ENCODE data around the gene PARP8.
"Not testable (repeated sequence)": the region's sequence is repeated elsewhere in the genome, so short reads cannot be mapped to it uniquely, and the experiment has no call there.

Gene PARP8

DNA sequence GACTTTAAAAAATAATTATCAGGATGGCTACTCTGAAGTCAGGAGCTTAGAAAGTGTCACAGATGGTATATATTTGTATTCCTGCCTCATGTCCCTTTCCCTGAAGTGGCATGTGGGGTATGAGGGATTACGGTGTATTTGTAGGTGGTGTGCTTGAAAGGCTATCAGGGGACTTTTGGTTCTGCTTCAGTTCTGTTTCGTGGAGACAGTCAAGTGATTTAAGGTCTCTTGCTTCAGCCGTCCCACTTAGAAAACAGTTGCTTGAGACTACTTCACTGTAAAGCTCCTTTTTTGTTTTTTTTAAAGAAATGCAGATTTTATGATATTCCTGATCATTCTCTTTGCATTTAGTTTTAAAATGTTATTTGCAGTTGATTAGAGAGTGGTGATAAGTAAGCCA, 18.3 kb downstream of the PARP8 start:
- no peak for DNase-seq

DNA sequence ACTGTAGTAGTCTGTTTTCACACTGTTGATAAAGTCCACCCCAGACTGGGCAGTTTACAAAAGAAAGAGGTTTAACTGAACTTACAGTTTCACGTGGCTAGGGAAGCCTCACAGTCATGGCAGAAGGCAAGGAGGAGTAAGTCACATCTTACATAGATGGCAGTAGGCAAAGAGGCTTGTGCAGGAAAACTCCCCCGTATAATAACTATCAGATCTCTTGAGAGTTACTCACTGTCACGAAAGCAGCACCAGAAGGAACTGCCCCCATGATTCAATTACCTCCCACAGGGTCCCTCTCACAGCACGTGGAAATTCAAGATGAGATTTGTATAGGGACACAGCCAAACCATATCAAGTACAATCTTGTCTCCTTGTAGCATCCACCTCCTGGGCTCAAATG, 21.1 kb downstream of the PARP8 start:
- DNase-seq = no peak

DNA sequence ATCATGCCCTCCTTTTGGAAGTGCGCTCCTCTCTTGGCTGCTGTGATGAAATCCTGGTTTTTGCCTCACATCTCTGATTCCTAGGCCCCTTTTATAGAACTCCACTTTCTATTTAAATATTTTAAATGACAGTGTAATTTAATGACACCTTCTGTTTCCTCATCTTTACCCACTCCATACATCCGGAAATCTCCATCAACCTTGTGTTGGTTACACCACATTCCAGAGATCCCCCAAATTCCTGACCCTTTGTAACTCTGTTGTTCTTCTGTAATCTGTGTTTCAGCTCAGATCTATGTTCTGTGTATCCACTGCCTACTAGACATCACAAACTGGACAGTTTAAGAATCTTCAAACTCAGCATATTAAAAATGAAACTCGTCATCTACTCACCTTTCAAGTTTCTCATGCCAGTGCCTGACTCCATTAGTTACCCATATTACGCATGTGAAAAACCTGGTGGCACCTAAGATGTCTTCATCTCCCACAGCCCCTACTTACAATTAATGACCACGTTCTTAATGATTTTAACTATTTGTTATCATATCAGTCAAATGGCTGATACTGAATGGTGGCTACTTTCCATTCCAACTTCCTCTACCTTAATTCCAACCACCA, 25.1 kb downstream of the PARP8 start:
- no peak for DNase-seq

DNA sequence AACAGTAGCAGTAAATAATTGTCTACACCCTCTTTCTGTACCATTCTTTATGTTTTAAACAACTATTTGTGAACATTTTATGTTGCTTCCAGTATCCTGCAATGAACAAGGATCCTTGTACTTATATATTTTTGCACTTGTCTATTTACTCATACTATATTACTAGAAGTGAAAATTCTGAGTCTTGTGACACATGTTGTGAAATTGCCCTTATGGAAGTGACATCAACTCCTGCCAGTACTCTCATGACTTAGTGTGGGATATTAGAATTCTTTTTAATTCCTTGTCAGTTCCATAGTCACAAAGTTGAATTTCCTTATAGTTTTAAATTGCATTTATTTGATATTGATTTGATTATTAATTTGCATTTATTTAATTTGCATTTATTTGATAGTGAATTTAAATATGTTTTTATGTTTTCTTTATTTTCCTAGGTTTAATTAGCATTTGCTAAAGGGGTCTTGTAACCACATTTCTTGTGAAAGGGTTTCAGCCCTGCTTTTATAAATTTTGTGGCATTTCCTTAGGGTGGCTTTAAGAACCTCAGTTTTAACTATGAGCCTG, 27.7 kb downstream of the PARP8 start:
- DNase-seq = no peak

DNA sequence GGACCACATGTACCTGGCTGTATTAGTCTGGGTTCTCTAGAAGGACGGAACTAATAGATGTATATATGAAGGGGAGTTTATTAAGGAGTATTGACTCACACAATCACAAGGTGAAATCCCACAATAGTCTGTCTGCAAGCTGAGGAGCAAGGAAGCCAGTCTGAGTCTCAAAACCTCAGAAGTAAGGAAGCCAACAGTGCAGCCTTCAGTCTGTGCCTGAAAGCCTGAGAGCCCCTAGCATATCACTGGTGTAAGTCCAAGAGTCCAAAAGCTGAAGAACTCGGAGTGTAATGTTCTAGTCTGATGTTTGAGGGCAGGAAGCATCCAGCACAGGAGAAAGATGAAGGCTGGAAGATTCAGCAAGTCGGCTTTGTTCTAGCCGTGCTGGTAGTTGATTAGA, 28.2 kb downstream of the PARP8 start:
- DNase-seq = not testable (repeated sequence)

DNA sequence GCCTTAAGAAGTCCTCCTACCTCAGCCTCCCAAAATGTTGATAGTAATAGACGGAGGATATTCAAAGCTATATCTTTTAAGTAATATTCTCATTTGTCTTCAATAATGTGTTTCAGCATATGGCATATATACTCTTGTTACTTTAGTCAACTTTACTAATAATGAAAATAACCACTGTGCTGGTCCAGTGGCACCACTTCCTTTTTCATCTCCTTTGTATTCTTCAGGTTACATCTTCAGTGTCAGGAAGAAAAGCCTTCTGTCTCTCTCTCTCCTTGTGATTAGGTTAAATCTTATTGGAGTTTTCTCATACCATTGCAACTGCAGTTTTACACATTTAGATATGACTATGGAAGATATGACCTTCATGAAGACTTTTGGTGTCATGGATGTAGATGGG, 31.3 kb downstream of the PARP8 start:
- no peak for DNase-seq

DNA sequence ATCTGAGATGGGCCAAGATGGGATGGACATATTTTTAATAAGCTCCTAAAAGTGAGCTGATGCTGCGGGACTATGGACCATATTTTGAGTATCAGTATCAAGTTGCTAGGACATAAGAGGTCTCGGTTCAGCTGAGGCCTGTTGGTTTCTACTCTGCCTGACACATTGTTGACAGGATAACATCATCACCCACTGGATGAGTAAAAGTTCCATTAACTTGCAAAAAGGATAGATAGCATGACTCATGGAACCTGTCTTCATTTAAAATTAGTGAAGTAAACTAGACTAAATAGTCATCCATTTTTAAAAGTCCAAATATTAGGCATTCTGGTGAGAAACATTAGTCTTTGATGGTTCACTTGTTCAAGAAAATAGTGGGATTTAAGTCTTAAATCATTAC, 33.3 kb downstream of the PARP8 start:
- DNase-seq = no peak

DNA sequence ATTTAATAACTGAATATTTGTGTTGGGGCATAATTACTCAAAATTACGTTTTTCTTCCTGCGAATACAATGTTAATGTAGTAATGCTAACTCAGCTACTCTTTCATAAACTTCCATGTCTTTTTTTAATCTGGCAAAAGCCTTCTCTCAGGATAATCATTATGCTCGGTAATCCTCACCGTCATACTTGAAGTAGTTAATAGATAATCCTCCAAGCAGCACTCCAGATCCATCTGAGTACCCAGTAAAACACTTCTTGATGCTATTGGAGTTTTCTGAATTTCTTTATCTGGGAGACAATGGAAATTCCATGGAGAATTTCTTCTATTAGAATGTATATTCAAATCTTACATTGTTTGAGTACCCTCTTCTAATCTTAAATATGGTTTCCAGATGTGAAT, 34.3 kb downstream of the PARP8 start:
- DNase-seq = no peak

DNA sequence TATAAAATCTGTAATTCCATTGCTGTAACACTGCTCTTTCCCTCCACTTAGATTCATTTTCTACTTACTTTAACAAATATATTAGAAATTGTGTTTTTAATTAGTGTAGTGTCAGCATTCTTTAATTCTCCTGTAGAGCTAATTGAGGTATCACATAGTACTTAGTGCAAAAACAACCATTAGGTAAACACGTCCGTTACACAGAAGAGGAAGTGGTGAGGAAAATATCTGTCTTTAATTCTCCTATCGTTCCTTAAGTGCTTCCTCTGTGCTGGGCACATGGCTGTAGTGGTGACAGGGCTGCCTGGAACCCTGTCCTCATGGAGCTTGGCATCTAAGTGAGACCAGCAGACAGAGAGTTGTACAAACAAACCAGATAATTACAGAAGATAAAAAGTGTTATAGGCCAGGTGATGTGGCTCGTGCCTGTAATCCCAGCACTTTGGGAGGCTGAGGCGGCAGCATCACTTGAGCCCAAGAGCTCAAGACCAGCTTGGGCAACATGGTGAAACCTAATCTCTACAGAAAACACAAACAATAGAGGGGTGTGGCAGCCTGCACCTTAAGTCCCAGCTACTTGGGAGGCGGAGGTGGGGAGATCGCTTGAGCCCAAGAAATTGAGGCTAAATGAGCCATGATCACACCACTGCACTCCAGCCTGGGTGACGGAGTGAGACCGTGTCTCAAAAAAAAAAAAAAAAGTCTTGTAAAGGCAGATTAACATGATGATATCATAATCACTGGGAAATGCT, 36.4 kb downstream of the PARP8 start:
- no peak for DNase-seq

DNA sequence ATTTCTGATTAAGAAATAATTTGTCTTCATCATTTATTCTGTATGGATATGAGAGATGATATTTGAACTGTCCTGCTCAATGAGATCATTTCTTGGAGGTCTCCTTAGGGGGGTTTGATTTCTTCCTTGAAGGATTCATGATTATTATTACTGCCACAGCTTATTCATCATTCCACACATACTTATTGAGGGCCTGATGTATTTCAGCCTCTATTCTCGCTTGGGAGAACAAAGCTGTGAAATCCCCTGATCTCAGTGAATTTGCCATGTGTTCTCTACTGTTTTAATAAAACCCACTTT, 36.9 kb downstream of the PARP8 start:
- no peak for DNase-seq

DNA sequence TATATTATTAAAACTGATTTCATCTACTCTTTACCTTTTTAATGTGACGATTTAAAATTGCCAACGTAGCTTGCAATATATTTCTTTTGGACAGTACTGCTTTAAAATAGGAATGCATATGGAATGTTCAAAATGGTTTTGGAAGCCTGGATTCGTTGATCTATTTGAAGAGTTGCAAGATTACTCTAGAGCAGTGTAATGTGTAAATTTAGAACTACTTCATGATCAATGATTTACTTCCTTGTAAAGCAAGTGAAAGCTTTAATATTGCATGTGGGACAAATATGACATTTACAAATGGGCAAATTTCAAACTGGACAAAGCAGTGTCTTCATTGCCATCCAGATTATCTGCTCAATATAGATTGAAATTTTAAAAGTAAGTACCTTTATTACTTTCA, 38.3 kb downstream of the PARP8 start:
- DNase-seq = no peak

DNA sequence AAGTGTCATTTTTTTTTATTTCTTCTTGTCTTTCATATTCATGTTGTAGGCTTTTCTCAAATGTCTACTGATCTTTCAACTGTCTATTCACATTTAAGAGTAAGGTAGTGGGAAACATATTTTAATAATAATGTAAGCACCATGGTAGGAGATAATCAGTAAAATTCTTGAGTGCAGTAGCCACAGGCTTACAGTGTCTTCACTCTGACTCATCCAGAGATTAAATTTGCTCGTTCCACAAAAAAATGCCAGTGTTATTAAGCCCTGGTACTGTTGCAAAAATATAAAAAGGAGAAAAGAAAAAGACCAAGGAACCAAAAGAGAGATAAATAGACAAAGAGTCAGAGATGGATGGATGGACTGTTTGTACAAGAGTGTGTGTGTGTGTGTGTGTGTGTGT, 43.0 kb downstream of the PARP8 start:
- DNase-seq = no peak

DNA sequence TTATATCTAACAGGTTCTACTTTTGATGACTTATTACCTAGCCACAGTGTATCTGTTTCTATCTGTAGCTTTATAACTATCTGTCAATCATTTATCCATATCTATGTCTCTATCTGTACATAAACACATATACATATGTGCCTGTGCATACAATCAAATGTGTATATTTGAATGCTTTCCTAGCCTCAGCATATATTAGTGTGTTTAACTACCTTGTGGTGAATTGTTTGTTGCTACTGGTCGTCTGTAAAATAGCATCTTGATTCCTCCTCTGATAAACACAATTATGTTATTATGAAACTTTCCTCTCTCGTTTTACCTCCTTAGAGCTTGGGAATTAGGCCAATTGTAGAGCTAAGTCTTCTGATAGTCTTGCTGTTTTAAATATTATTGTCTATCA, 44.4 kb downstream of the PARP8 start:
- DNase-seq = no peak

DNA sequence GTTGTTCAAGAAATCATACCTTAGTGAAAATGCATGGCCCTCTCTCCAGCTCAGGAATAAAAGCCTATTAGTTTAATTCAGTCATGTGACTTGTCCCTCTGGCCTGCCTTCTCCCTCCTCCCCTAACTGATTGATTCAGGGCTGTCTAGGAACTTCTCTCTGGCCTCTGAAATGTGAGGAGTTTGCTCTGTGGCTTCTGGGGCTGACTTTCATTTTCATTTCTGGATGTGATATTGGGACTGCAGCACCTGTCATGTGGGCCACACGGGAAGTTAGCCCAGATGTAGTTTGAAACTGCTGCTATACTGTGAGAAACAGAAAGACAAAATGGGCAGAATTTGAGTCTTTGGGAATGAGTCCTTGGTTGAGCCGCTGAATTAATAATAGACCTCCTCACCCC, 44.8 kb downstream of the PARP8 start:
- DNase-seq = peak in 2 of 56 donors; percentile 3 to 22

DNA sequence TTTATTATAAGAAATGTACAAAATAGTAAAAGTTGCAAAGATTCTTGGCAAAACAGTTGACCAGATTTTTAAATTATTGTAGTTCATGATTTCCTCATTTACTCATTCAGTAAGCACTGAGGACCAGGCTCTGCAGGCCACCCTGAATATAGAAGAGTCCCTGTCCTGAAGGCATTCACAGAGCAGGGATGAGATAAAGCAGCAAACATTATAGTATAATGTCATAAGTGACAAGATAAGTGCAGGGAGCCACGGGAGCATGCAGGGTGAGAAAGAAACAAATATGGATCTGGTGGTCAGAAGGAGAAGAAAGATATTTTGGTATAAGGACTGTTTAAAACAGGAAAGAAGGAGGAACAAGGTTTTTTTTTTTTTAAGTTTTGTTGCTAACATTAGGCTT, 46.0 kb downstream of the PARP8 start:
- no peak for DNase-seq

DNA sequence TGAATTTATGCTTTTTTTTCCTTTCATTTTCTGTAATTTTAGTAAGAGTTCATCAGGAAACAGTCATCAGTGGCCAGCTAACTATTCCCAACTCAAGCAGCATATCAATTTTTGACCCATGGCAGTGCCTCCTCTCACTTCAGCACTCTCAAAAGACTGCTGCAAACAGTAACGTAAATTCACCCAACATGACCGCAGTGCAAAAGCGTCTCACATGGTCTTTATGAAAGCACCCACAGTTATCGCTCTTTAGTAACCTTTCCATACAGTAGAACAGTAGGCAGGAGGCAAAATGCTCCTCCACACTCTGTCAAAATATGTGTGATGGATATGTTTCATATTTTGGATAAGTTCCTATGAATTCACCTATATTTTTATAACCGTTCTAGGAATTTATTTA, 48.6 kb downstream of the PARP8 start:
- DNase-seq = no peak

DNA sequence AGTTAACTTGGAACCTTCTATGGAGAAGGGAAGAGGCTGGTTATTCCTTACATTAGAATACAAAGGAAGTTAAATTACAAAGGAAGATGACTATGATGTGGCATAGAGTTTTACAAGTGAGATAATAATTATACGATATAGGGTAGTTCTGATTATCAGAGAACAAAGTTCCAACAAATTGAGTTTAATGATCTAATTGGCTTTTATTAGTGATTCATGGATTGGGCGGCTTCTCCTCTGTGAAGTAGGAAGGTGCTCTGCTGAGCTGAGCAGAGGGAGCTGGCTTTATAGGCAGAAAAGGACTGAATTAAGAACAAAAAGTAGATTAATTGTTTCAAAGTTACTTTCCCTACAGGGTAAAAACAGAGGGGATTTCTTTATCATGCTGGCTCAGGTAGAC, 49.7 kb downstream of the PARP8 start:
- no peak for DNase-seq

DNA sequence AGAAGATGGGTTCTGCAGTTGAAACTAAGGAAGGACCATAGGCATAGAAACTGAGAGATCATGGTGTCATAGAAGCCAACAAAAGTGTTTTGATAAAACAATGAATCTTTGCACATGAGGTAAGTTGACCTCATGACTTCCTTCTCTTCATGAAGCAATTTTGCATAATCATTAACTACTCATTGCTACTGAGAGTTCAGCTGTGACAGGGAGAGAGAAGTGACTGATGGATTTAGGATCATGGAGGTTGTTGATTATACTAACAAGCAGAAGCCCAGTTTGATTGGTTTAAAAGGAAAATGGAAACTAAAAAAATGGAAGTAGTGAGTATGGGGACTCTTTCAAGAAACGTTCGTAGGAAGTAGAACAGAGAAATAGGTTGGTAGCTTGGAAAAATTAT, 51.2 kb downstream of the PARP8 start:
- DNase-seq = no peak

DNA sequence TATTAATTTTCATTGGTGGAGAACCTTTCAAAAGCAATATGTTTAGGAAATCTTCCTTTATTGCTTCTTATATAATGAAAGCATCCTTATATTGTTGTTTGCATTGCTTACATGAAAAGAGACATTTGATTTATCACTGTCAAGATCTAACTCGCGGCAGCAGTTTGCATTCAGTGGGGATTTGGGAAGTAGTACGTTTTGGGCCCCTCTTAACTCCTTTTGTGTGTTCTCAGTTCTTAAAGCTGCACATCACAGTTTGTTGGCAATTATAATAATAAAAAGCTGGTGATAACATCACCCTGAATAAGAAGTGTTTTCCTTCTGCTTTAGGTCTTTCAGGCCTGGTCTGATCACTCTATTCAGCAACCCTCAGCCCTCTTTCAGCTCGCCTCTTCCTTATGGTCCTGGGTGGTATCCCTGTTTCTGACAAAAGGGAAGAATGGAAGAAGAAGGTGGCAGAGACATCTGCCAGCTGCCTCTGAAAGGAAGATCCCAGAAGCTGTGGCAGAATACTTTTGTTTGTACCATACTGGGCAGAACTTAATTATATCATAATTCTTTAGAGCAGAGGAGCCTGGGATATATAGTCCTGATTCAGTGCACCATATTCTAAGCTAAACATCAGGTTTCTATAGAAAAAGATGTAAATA, 53.7 kb downstream of the PARP8 start:
- no peak for DNase-seq

DNA sequence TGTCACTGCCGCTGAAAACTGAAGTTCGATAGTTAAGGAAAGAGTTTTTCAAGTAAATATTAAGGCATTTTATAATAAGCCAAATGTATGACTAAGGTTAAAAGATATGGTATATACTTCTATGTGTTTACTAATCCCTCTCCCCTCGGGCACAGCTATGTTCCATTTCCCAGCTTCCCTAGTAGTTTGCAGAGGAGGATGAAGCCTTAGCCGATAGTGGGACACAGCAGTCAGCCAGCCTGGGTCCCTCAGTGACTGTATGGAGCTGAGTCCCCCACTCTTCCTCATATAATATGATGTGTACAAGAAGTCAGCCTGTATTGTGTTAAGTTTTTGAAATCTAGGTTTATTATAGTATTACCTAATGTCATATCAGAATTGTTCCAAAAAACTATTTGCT, 55.8 kb downstream of the PARP8 start:
- no peak for DNase-seq

DNA sequence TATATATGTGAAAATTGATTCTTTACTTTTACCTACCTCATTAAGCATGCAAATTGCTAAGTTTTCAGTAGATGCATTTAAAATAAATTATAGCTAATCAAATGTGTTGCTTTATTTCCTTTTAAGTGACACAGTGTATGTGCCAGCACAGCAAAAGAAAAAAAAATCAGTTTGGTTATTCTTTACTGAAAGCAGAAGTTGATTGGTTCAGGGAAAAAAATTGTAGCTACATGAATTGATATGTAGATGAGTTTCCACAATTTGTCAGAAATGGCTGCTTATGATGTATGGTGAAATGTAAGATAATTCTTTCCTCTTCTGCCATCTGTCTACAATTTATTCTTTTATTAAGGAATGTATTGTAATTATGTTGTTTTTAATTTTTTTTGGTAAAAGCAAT, 57.8 kb downstream of the PARP8 start:
- no peak for DNase-seq

DNA sequence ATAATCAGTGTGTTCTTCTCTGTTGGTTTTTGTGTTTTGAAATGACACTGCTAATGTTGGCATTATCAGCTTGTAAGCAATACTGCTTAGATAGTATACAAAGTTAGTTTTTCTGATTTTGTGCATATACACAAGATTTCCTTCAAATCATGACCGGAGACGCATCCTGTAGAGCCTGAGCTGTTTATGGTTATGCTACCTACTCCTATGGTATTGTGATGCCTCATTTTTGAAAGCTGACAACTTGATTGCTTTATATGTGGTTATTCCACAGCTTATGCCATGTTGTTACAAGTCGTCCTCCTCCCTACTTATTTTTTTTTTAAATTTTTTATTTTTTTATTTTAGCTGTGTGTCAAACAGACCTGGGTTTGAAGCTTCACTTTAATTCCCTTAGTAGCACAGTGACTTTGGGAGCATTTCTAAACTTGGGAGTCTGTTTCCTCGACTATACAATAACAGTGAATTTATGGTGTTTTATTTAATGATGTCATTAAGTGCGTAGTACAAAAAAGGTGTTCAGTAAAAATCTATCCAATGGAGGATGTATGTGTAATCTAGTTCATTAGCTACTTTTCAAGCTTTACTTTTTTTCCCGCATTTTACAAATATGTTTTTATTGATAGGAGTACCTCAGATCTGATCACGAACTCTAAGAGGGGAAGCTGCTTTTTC, 59.5 kb downstream of the PARP8 start:
- no peak for DNase-seq
